ENCODE measurements around the gene OSBPL2.

OSBPL2 gene

GRCh38 chr20:62287759-62288534 is 49.6 kb downstream of the OSBPL2 start:
- H4K12ac ChIP-seq (ENCODE audit: low read depth, low read length): no peak overlapping the region
- no peak overlapping the region for H3K27ac ChIP-seq (ENCODE audit: low read depth, low read length)
- no peak overlapping the region for H4K8ac ChIP-seq (ENCODE audit: low read depth, low read length)
- no peaks in the 10 kb centered on the region for H3K27me3 ChIP-seq (ENCODE audit: insufficient read depth, low read length)
- no peak overlapping the region for H3K18ac ChIP-seq (ENCODE audit: low read length)
- H3K14ac ChIP-seq (ENCODE audit: low read length): no peak overlapping the region
- no peaks in the 10 kb centered on the region for H3K79me2 ChIP-seq (ENCODE audit: control insufficient read depth, insufficient read depth, low read length, poor library complexity)
- H3K23ac ChIP-seq (ENCODE audit: low read length): no peak overlapping the region
- DNase-seq: no peak
- no CpG with 5 or more reads among the region's 12 CpGs for WGBS (ENCODE audit: extremely low coverage, insufficient coverage, insufficient read length)
- no peak overlapping the region for H2BK120ac ChIP-seq (ENCODE audit: insufficient read depth, low read length, poor library complexity)
- no peak overlapping the region for H3K4ac ChIP-seq (ENCODE audit: low read depth, low read length)
- H2BK12ac ChIP-seq (ENCODE audit: low read length): no peak overlapping the region
- H3K9ac ChIP-seq (ENCODE audit: low read length): no peak overlapping the region
- no peak overlapping the region for H3K4me2 ChIP-seq (ENCODE audit: low read length)
- peaks cover 10 to 18% of the 10 kb centered on the region in 2 experiments for H3K4me1 ChIP-seq (ENCODE audit: control insufficient read depth in 1 of 2, insufficient read depth in 2 of 2, low read length in 2 of 2)
- no peak overlapping the region for H2BK5ac ChIP-seq (ENCODE audit: low read depth, low read length, poor library complexity)
- no peak overlapping the region for H2AFZ ChIP-seq (ENCODE audit: insufficient read depth, low read length, poor library complexity)
- H3K79me1 ChIP-seq (ENCODE audit: low read length): no peaks in the 10 kb centered on the region
- H3K4me3 ChIP-seq (ENCODE audit: low read depth, low read length): no peak overlapping the region
- no peaks in the 10 kb centered on the region for H3K9me3 ChIP-seq (ENCODE audit: insufficient read depth, low read depth, low read length)
- peaks cover 48 to 49% of the 10 kb centered on the region in 2 experiments for H3K36me3 ChIP-seq (ENCODE audit: control insufficient read depth in 1 of 2, insufficient read depth in 2 of 2, low read length in 2 of 2)
- H4K91ac ChIP-seq (ENCODE audit: low read depth, low read length): no peak overlapping the region
- no peak overlapping the region for H2AK5ac ChIP-seq (ENCODE audit: low read length)

- Histone ChIP-seq H2AK5ac (ENCODE audit: low read length) (no peak overlapping the region), H2AFZ (ENCODE audit: insufficient read depth, low read length, poor library complexity) (no peak overlapping the region), H4K12ac (ENCODE audit: low read depth, low read length) (no peak overlapping the region), H3K4me3 (ENCODE audit: low read depth, low read length) (no peak overlapping the region), H3K79me2 (ENCODE audit: control insufficient read depth, insufficient read depth, low read length, poor library complexity) (no peaks in the 10 kb centered on the region), H4K91ac (ENCODE audit: low read depth, low read length) (no peak overlapping the region), H3K23ac (ENCODE audit: low read length) (no peak overlapping the region), H3K14ac (ENCODE audit: low read length) (no peak overlapping the region), H3K79me1 (ENCODE audit: low read length) (no peaks in the 10 kb centered on the region), H3K18ac (ENCODE audit: low read length) (no peak overlapping the region), H3K36me3 (ENCODE audit: control insufficient read depth in 1 of 2, insufficient read depth in 2 of 2, low read length in 2 of 2) (peaks cover 50 to 53% of the 10 kb centered on the region in 2 experiments), H3K4me1 (ENCODE audit: control insufficient read depth in 1 of 2, insufficient read depth in 2 of 2, low read length in 2 of 2) (peaks cover 4 to 12% of the 10 kb centered on the region in 2 experiments), H2BK12ac (ENCODE audit: low read length) (no peak overlapping the region), H3K4ac (ENCODE audit: low read depth, low read length) (no peak overlapping the region), H3K4me2 (ENCODE audit: low read length) (no peak overlapping the region), H2BK5ac (ENCODE audit: low read depth, low read length, poor library complexity) (no peak overlapping the region), H3K9me3 (ENCODE audit: insufficient read depth, low read depth, low read length) (no peaks in the 10 kb centered on the region), H3K9ac (ENCODE audit: low read length) (no peak overlapping the region), H2BK120ac (ENCODE audit: insufficient read depth, low read length, poor library complexity) (no peak overlapping the region), H3K27me3 (ENCODE audit: insufficient read depth, low read length) (no peaks in the 10 kb centered on the region), H4K8ac (ENCODE audit: low read depth, low read length) (no peak overlapping the region), H3K27ac (ENCODE audit: low read depth, low read length) (no peak overlapping the region)
- DNase-seq: no peak
- no CpG with 5 or more reads among the region's 15 CpGs for WGBS (ENCODE audit: extremely low coverage, insufficient coverage, insufficient read length)
These were observed 50.3 kb downstream of the OSBPL2 start for GRCh38 chr20:62288535-62289105.

DNA sequence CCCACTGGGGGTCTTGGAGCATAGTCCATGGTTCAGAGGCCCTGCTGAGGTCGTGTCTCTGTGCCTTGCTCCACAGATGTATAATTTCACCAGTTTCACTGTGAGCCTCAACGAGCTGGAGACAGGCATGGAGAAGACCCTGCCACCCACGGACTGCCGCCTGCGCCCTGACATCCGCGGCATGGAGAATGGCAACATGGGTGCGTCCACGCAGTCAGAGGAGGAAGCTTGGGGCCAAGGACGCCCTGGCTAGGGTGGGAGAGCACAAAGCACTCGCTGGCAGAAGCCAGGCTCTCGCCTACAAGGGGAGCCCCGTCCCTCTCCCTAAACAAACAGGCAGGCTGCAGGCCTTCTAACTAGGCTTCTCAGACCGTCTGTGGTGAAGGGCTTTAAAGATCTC is 50.8 kb downstream of the OSBPL2 start:
- Histone ChIP-seq H3K14ac (ENCODE audit: low read length) (no peak overlapping the region), H3K4me1 (ENCODE audit: control insufficient read depth in 1 of 2, insufficient read depth in 2 of 2, low read length in 2 of 2) (peaks cover 4 to 11% of the 10 kb centered on the region in 2 experiments), H4K12ac (ENCODE audit: low read depth, low read length) (no peak overlapping the region), H4K8ac (ENCODE audit: low read depth, low read length) (no peak overlapping the region), H3K27me3 (ENCODE audit: insufficient read depth, low read length) (no peaks in the 10 kb centered on the region), H3K18ac (ENCODE audit: low read length) (no peak overlapping the region), H3K79me1 (ENCODE audit: low read length) (no peaks in the 10 kb centered on the region), H3K4ac (ENCODE audit: low read depth, low read length) (no peak overlapping the region), H2BK5ac (ENCODE audit: low read depth, low read length, poor library complexity) (no peak overlapping the region), H3K9ac (ENCODE audit: low read length) (no peak overlapping the region), H3K4me3 (ENCODE audit: low read depth, low read length) (no peak overlapping the region), H2BK120ac (ENCODE audit: insufficient read depth, low read length, poor library complexity) (no peak overlapping the region), H3K23ac (ENCODE audit: low read length) (no peak overlapping the region), H3K9me3 (ENCODE audit: insufficient read depth, low read depth, low read length) (no peaks in the 10 kb centered on the region), H3K79me2 (ENCODE audit: control insufficient read depth, insufficient read depth, low read length, poor library complexity) (no peaks in the 10 kb centered on the region), H2BK12ac (ENCODE audit: low read length) (no peak overlapping the region), H3K27ac (ENCODE audit: low read depth, low read length) (no peak overlapping the region), H3K4me2 (ENCODE audit: low read length) (no peak overlapping the region), H3K36me3 (ENCODE audit: control insufficient read depth in 1 of 2, insufficient read depth in 2 of 2, low read length in 2 of 2) (peaks cover 51 to 52% of the 10 kb centered on the region in 2 experiments), H2AFZ (ENCODE audit: insufficient read depth, low read length, poor library complexity) (no peak overlapping the region), H4K91ac (ENCODE audit: low read depth, low read length) (no peak overlapping the region), H2AK5ac (ENCODE audit: low read length) (no peak overlapping the region)
- WGBS (ENCODE audit: extremely low coverage, insufficient coverage, insufficient read length): no CpG with 5 or more reads among the region's 14 CpGs
- no peak for DNase-seq

- Histone ChIP-seq H3K9me3 (ENCODE audit: insufficient read depth, low read depth, low read length) (peaks cover 2% of the 10 kb centered on the region), H2BK12ac (ENCODE audit: low read length) (no peak overlapping the region), H4K12ac (ENCODE audit: low read depth, low read length) (no peak overlapping the region), H3K18ac (ENCODE audit: low read length) (no peak overlapping the region), H3K27me3 (ENCODE audit: insufficient read depth, low read length) (no peaks in the 10 kb centered on the region), H3K23ac (ENCODE audit: low read length) (no peak overlapping the region), H4K91ac (ENCODE audit: low read depth, low read length) (no peak overlapping the region), H2AFZ (ENCODE audit: insufficient read depth, low read length, poor library complexity) (no peak overlapping the region), H3K79me1 (ENCODE audit: low read length) (no peaks in the 10 kb centered on the region), H2AK5ac (ENCODE audit: low read length) (no peak overlapping the region), H2BK120ac (ENCODE audit: insufficient read depth, low read length, poor library complexity) (no peak overlapping the region), H3K4me2 (ENCODE audit: low read length) (no peak overlapping the region), H3K27ac (ENCODE audit: low read depth, low read length) (no peak overlapping the region), H3K36me3 (ENCODE audit: control insufficient read depth in 1 of 2, insufficient read depth in 2 of 2, low read length in 2 of 2) (peaks cover 51 to 54% of the 10 kb centered on the region in 2 experiments), H3K4me1 (ENCODE audit: control insufficient read depth in 1 of 2, insufficient read depth in 2 of 2, low read length in 2 of 2) (peaks cover 4 to 11% of the 10 kb centered on the region in 2 experiments), H3K4ac (ENCODE audit: low read depth, low read length) (no peak overlapping the region), H3K9ac (ENCODE audit: low read length) (no peak overlapping the region), H4K8ac (ENCODE audit: low read depth, low read length) (no peak overlapping the region), H3K4me3 (ENCODE audit: low read depth, low read length) (no peak overlapping the region), H3K14ac (ENCODE audit: low read length) (no peak overlapping the region), H3K79me2 (ENCODE audit: control insufficient read depth, insufficient read depth, low read length, poor library complexity) (no peaks in the 10 kb centered on the region), H2BK5ac (ENCODE audit: low read depth, low read length, poor library complexity) (no peak overlapping the region)
- no peak for DNase-seq
- no CpG with 5 or more reads among the region's 8 CpGs for WGBS (ENCODE audit: extremely low coverage, insufficient coverage, insufficient read length)
These were observed 51.6 kb downstream of the OSBPL2 start for GRCh38 chr20:62289898-62290297.

Data from trophoblast cell (in vitro differentiated cells and primary cell).